CD4-positive, alpha-beta T cell treated with Interleukin-2 at 100 ng/mL for 4 hours (primary cell): ENCODE measurements around the gene RAG1.
"Not testable (repeated sequence)": the region's sequence is repeated elsewhere in the genome, so short reads cannot be mapped to it uniquely, and the experiment has no call there.

Experiments used
- DNase-seq: peaks from one replicate; pipeline ENCODE4 v3.0.0-alpha.2; 2020; ENCODE audit warnings: low spot score

Gene RAG1

GRCh38 chr11:36567694-36568093 lies at the start of gene RAG1:
Gene RAG1 (plus strand): TSS chr11:36568007. CDS start chr11:36573305, 5,298 bp downstream.
- DNase-seq = no peak

- DNase-seq = no peak
Observed at GRCh38 chr11:36530840-36531239, 37.0 kb upstream of the RAG1 start.

- no peak for DNase-seq
Observed at GRCh38 chr11:36532941-36533601, 34.7 kb upstream of the RAG1 start.

GRCh38 chr11:36534276-36534840 lies 33.4 kb upstream of the RAG1 start:
- no peak for DNase-seq

GRCh38 chr11:36540998-36541397 lies 26.8 kb upstream of the RAG1 start:
- peak; percentile 30 for DNase-seq

- no peak for DNase-seq
Observed at GRCh38 chr11:36550385-36551115, 17.3 kb upstream of the RAG1 start.

GRCh38 chr11:36557390-36557789 lies 10.4 kb upstream of the RAG1 start:
- DNase-seq = not testable (repeated sequence)

GRCh38 chr11:36557991-36558390 lies 9.8 kb upstream of the RAG1 start:
- no peak for DNase-seq

GRCh38 chr11:36558571-36559413 lies 9.0 kb upstream of the RAG1 start:
- DNase-seq = peak; percentile 29

GRCh38 chr11:36564376-36565030 lies 3.3 kb upstream of the RAG1 start:
- peak; percentile 55 for DNase-seq

GRCh38 chr11:36565031-36565610 lies 2.7 kb upstream of the RAG1 start:
- DNase-seq = no peak

- DNase-seq = no peak
Observed at GRCh38 chr11:36566407-36567053, 1.3 kb upstream of the RAG1 start.

GRCh38 chr11:36569095-36569494 lies 1.3 kb downstream of the RAG1 start:
- DNase-seq = no peak

- DNase-seq = no peak
Observed at GRCh38 chr11:36574486-36574885, 6.7 kb downstream of the RAG1 start.

GRCh38 chr11:36577373-36577772 lies 9.6 kb downstream of the RAG1 start:
- no peak for DNase-seq

- no peak for DNase-seq
Observed at GRCh38 chr11:36577859-36578258, 10.1 kb downstream of the RAG1 start.

- no peak for DNase-seq
Observed at GRCh38 chr11:36578458-36578857, 10.7 kb downstream of the RAG1 start.

- no peak for DNase-seq
Observed at GRCh38 chr11:36581536-36581935, 13.7 kb downstream of the RAG1 start.

GRCh38 chr11:36583667-36584066 lies 15.9 kb downstream of the RAG1 start:
- no peak for DNase-seq

- no peak for DNase-seq
Observed at GRCh38 chr11:36586543-36586942, 18.7 kb downstream of the RAG1 start.

- DNase-seq = no peak
Observed at GRCh38 chr11:36588099-36588498, 20.3 kb downstream of the RAG1 start.
